Progenitor cell of endocrine pancreas (in vitro differentiated cells): Measurements from ENCODE around the gene PTTG1IP. TPM values are rescaled to one million over a fixed set of nuclear protein-coding genes. Genes with fewer than 3 reads are reported as not detected.

Experiments
- DNase-seq: peaks from one replicate; pipeline ENCODE4 v3.0.0; 2021; ENCODE audit warnings: low spot score; ENCODE audit not compliant: unreplicated experiment
- H3K27ac Mint-ChIP-seq: 2 replicates; pipeline ENCODE4 v1.8.0; 2021; ENCODE audit warnings: mild to moderate bottlenecking, moderate library complexity, mixed read lengths
- H3K27me3 Mint-ChIP-seq: 2 replicates; pipeline ENCODE4 v1.8.0; 2021; ENCODE audit warnings: mixed read lengths
- H3K36me3 Mint-ChIP-seq: 2 replicates; pipeline ENCODE4 v1.8.0; 2022; ENCODE audit warnings: mixed read lengths; ENCODE audit not compliant: insufficient read depth
- H3K4me1 Mint-ChIP-seq: 2 replicates; pipeline ENCODE4 v1.8.0; 2021; ENCODE audit warnings: low read depth, mixed read lengths
- H3K4me3 Mint-ChIP-seq: 2 replicates; pipeline ENCODE4 v1.8.0; 2021; ENCODE audit warnings: low read depth, mild to moderate bottlenecking, moderate library complexity, mixed read lengths
- H3K9me3 Mint-ChIP-seq: 2 replicates; pipeline ENCODE4 v1.8.0; 2021; ENCODE audit warnings: low read depth, mixed read lengths
- total RNA-seq: library from RNA; stranded (reverse); gene quantifications from 2 replicates; pipeline ENCODE4 v1.2.1, GENCODE V29; 2021
- TF ChIP-seq, protein P1 (sequence below): fragments of 200-600 bp; sonication (generic); IDR thresholded peaks from one replicate; pipeline ENCODE4 v1.5.0; 2021; ENCODE audit warnings: antibody characterized with exemption, mild to moderate bottlenecking; ENCODE audit not compliant: unreplicated experiment

The PTTG1IP gene
- total RNA-seq, 1 donor from 2014 or later: 221 TPM

DNA sequence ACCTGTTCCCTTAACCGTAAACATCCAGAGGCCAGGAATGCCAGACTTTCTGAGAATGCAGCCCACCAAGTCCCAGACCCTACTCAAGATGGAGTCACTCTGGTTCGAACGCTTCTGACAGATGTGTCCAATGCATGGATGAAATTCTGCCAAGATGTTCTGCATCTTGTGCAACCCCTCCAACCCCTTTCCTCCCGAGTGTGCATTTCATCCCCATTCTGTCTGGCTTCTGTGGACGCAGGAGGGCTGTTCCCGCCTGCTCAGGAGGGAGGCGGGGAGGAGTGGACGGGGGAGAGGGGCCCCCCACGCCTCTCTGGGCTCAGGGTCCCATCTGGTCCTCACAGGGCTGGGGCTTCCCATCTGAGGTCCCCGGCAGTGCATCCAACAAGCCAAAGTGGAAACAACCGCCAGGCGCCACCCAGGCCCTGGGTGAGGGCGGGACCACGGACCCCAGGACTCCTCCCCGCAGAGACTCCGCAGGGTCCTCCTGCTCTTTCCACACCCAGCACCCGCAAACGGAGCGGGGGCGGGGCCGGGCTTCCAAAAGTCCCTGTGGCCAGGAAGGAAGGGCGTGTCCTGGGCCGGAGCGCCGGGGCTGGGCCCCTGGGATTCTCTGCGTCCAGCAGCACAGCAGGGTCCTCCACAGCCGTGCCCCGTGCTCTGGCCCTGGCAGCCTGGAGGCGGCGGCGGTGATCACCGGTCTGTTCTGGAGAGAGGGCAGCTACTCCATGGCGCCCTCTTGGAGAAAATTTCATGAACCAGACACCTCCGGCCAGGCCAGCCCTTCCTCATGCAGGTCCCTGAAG, 27.9 kb downstream of the PTTG1IP start:
- TF ChIP-seq, protein P1, sequence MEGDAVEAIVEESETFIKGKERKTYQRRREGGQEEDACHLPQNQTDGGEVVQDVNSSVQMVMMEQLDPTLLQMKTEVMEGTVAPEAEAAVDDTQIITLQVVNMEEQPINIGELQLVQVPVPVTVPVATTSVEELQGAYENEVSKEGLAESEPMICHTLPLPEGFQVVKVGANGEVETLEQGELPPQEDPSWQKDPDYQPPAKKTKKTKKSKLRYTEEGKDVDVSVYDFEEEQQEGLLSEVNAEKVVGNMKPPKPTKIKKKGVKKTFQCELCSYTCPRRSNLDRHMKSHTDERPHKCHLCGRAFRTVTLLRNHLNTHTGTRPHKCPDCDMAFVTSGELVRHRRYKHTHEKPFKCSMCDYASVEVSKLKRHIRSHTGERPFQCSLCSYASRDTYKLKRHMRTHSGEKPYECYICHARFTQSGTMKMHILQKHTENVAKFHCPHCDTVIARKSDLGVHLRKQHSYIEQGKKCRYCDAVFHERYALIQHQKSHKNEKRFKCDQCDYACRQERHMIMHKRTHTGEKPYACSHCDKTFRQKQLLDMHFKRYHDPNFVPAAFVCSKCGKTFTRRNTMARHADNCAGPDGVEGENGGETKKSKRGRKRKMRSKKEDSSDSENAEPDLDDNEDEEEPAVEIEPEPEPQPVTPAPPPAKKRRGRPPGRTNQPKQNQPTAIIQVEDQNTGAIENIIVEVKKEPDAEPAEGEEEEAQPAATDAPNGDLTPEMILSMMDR: peak; percentile 54
- peak; percentile 44 for DNase-seq
- no peaks in the 10 kb centered on the region for H3K9me3 Mint-ChIP-seq
- H3K4me1 Mint-ChIP-seq: peaks cover 6% of the 10 kb centered on the region
- peaks cover 9% of the 10 kb centered on the region for H3K36me3 Mint-ChIP-seq
- H3K27ac Mint-ChIP-seq: no peak overlapping the region
- H3K4me3 Mint-ChIP-seq: peak overlapping the region; percentile 48
- H3K27me3 Mint-ChIP-seq: peaks cover 21% of the 10 kb centered on the region

DNA sequence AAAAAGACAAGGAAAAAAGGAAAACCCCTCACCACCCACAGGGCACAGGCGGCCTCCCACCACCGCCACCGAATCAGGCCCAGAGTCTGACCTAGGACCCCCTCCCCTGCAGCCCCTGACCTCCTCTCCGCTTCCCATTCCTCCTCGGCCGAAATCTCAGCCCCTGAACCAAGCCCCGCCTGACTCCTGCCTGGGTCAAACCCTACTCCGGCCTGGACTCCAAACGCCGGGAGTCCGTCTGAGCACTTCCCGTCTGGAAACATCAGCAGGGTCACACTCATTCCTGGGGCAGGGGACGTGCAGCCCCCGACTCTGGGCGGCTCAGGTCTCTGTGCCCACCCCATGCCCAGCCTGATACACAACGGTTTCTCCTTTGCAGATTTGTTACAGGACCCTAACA, 29.2 kb downstream of the PTTG1IP start:
- no peaks in the 10 kb centered on the region for H3K9me3 Mint-ChIP-seq
- H3K36me3 Mint-ChIP-seq: peaks cover 3% of the 10 kb centered on the region
- no peak overlapping the region for H3K4me3 Mint-ChIP-seq
- no peak overlapping the region for H3K27ac Mint-ChIP-seq
- TF ChIP-seq, protein P1: no peak
- H3K27me3 Mint-ChIP-seq: peaks cover 21% of the 10 kb centered on the region
- no peak for DNase-seq
- peaks cover 6% of the 10 kb centered on the region for H3K4me1 Mint-ChIP-seq

DNA sequence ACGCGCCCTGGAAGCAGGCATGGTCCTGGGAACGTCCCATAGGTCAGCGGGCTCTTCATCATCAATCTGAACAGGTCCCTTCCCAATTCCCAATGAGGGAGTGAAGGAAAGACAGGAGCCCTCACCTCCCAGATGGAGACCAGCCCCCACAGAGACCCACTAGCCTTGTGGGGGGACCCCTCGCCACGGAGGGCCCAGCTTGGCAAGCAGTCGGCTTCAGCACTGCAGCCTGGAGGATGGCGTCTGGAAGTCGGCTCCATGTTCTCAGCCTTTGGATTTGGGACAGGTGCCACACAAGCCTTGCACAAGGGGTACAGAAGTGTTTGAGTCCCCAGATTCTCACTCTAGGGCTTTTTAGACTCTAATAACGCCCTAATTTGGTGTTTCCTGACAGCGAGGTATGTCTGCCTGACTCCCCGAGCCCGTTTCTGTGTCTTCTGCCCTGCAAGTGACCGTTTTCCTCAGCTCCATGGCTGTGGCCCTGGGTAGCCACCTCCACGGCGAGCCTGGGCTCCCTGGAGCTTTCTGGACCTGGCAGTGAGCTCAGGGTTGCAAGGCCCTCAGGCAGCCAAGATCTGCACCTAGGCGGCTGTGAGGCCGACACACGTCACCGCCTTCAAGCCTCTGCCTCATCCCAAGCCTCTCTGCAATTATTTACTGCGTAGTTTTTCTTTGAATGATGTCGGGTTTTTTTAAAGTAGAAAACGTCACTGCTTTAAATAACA, 30.6 kb downstream of the PTTG1IP start:
- peaks cover 21% of the 10 kb centered on the region for H3K27me3 Mint-ChIP-seq
- no peaks in the 10 kb centered on the region for H3K9me3 Mint-ChIP-seq
- no peak overlapping the region for H3K27ac Mint-ChIP-seq
- peaks cover 6% of the 10 kb centered on the region for H3K4me1 Mint-ChIP-seq
- TF ChIP-seq, protein P1: no peak
- no peak for DNase-seq
- no peaks in the 10 kb centered on the region for H3K36me3 Mint-ChIP-seq
- H3K4me3 Mint-ChIP-seq: no peak overlapping the region

DNA sequence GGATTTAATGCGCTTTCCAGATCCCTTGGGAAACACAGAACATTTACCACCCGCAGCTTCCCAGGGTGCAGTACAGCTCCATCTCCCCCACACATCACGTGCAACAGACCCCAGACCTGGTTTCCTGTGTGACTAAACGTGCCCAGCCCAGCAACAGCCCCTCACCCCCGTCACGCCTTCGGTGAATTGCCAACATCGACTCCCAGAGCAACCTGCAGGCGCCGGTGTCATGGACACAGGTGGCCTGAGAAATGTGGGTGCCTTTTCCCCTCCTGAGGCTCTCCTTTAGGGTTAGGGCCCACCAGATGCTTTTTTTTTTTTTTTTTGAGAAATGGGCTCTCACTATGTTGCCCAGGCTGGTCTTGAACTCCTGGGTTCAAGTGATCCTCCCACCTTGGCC, 31.4 kb downstream of the PTTG1IP start:
- DNase-seq: no peak
- Mint-ChIP-seq H3K27ac (no peak overlapping the region), H3K4me3 (no peak overlapping the region), H3K9me3 (no peaks in the 10 kb centered on the region), H3K36me3 (no peaks in the 10 kb centered on the region), H3K4me1 (peaks cover 6% of the 10 kb centered on the region), H3K27me3 (peaks cover 21% of the 10 kb centered on the region)
- TF ChIP-seq, protein P1: no peak

DNA sequence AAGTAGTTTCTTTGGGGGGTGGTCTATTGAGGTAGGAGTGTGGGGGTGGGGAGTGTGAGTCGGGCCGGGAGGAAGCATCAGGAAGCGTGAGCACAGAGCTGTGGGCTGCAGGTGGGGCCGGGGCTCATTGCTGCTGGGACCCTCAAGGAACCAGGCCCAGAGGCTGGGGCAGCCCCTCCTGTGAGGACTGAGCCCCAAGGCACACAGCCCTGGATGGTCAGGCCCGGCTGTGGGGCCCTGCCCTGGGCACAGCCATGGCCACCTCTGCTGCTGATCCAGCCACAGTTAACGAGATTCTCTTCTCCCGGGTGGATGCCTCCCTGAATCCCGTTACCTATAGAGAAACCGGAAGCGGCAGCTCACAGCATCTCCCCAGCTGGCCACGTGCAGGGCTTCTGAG, 32.7 kb downstream of the PTTG1IP start:
- Mint-ChIP-seq H3K36me3 (no peaks in the 10 kb centered on the region), H3K9me3 (no peaks in the 10 kb centered on the region), H3K4me1 (no peaks in the 10 kb centered on the region), H3K27me3 (peaks cover 21% of the 10 kb centered on the region), H3K4me3 (no peak overlapping the region), H3K27ac (no peak overlapping the region)
- DNase-seq: no peak
- TF ChIP-seq, protein P1: no peak
